Stimulated activated effector memory CD8-positive, alpha-beta T cell treated with anti-CD3 and anti-CD28 coated beads, Interleukin-12 subunit alpha, Interleukin-12 subunit beta, amount 100 ng/mL, for 72 hours (primary cell): ENCODE data around the gene FTO.

Experiments used
- ATAC-seq: fragments of 150-1000 bp; cut with Tn5 transposase; 2 replicates; pipeline ENCODE4 v1.10.0; 2021
- DNase-seq, 2 donors: peaks; one replicate each; pipeline ENCODE4 v3.0.0; 2021 to 2022; ENCODE audit warnings: low spot score in 2 of 2
- H3K27ac Mint-ChIP-seq: one replicate; pipeline ENCODE4 v1.8.0; 2022; ENCODE audit warnings: mild to moderate bottlenecking, mixed read lengths
- H3K36me3 Mint-ChIP-seq: one replicate; pipeline ENCODE4 v1.8.0; 2022; ENCODE audit warnings: mild to moderate bottlenecking, mixed read lengths
- H3K4me1 Mint-ChIP-seq: one replicate; pipeline ENCODE4 v1.8.0; 2022; ENCODE audit warnings: mixed read lengths
- H3K4me3 Mint-ChIP-seq: one replicate; pipeline ENCODE4 v1.8.0; 2022; ENCODE audit warnings: mild to moderate bottlenecking, mixed read lengths
- H3K9me3 Mint-ChIP-seq: one replicate; pipeline ENCODE4 v1.8.0; 2022; ENCODE audit warnings: mixed read lengths

The FTO gene

DNA sequence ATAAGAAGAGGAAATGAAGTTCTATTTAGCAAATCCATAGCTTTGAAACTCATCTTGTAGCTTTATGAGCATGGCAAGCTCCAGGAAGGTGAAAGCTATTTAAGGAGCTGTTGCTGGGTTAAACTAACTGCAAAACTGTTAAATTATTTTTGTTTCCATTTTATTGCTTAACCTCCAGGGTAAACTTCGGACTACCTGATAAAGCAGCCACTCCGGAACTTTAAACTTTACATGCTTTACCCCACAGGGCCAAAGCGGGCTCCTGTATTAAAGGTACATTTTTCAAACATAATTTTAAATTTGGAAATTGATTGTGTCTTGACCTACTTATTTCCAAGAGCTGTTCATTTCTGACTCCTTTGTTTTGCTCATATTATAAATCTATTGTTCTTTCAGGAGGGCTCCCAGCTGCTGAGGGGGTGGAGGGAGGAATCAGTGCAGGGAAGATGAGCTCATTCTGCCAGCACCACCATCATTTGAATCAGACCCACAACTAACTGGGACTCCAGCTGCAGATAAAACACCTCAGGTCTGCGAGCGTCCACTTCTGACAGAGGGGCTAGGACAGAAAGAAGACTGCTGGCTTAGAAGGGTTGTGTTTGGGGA is 424.8 kb downstream of the FTO start:
- Mint-ChIP-seq H3K27ac (no peak overlapping the region), H3K4me3 (no peak overlapping the region), H3K36me3 (no peaks in the 10 kb centered on the region), H3K4me1 (peaks cover 6% of the 10 kb centered on the region), H3K9me3 (no peaks in the 10 kb centered on the region)
- ATAC-seq: no peak
- no peak for DNase-seq

DNA sequence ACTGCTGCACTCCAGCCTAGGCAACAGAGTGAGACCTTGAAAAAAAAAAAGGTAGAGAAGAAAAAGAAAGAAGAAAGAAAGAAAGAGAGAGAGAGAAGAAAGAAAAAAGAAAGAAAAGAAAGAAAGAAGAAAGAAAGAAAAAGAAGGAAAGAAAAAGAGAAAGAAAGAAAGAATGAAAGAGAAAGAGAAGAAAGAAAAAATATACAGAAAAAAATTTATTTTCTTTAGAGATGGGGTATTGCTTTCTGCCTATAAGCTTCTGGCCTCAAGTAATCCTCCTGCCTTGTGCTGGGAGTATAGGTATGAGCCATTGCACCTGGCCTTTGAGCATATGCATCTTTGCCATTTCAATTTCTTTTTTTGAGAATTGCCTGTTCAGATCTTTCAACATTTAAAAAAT is 425.9 kb downstream of the FTO start:
- Mint-ChIP-seq H3K4me3 (no peak overlapping the region), H3K27ac (no peak overlapping the region), H3K36me3 (no peaks in the 10 kb centered on the region), H3K4me1 (peaks cover 6% of the 10 kb centered on the region), H3K9me3 (no peaks in the 10 kb centered on the region)
- ATAC-seq: no peak
- no peak for DNase-seq

DNA sequence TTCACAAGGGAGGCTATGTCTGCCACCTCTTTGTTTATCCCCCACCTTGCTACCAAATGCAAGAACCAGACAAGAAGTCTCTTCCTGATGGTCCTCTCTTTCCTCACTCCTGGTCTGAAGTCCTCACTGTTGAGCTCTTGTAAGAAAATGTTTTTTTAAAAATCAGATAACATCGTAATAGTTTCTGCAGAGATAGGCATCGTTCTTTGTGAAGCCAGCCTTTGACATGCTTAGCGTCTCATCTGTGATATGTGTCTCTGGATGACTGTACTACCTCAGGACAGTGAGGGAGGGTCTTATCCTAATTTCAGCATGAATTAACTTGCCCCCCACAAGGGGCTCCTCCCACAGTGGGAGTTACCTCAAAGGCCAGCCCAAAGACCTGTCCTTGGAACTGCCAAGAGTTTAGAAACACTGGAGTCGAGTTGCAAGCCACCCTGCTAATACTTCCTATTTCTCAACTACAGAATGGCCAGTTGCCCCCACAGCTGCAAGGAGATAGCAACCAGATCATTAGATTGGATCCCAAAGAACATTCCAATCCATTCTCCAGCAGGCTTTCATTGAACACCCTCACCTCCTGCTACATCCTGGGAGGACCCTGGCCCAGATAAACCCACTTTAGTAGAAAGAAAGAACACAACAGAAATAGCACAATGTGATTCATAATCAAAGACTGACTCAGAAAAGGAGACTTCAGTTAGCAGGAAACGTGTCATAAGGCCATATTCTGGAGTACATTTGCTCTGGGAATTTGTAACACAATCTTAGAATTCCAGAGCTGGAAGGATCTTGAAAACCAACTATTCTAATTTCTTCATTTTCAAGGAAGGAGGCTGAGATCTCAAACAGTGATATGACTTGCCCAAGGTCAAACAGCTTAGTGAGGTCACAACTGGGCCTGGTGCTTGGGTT is 431.7 kb downstream of the FTO start:
- DNase-seq: no peak
- no peaks in the 10 kb centered on the region for H3K9me3 Mint-ChIP-seq
- no peaks in the 10 kb centered on the region for H3K36me3 Mint-ChIP-seq
- no peak overlapping the region for H3K27ac Mint-ChIP-seq
- no peak for ATAC-seq
- H3K4me1 Mint-ChIP-seq: no peaks in the 10 kb centered on the region
- no peak overlapping the region for H3K4me3 Mint-ChIP-seq

DNA sequence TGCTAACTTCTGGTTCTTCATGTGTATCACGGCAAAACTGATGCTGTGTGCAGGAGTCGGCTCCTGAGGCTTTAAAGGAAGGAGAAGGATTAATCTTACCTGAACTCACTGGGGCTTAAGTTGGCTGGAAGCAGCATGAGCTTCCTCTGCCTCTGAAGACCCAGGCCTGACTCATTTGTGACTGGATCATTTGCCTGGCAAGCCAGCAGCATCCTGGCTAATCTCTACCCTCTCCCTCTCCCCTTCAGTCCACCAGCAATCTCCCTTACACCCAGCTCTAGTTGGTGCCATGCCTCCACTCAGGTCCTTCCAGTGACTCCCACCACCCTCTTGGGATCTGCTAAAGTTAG is 432.3 kb downstream of the FTO start:
- H3K9me3 Mint-ChIP-seq: no peaks in the 10 kb centered on the region
- no peak overlapping the region for H3K4me3 Mint-ChIP-seq
- no peak for DNase-seq

DNA sequence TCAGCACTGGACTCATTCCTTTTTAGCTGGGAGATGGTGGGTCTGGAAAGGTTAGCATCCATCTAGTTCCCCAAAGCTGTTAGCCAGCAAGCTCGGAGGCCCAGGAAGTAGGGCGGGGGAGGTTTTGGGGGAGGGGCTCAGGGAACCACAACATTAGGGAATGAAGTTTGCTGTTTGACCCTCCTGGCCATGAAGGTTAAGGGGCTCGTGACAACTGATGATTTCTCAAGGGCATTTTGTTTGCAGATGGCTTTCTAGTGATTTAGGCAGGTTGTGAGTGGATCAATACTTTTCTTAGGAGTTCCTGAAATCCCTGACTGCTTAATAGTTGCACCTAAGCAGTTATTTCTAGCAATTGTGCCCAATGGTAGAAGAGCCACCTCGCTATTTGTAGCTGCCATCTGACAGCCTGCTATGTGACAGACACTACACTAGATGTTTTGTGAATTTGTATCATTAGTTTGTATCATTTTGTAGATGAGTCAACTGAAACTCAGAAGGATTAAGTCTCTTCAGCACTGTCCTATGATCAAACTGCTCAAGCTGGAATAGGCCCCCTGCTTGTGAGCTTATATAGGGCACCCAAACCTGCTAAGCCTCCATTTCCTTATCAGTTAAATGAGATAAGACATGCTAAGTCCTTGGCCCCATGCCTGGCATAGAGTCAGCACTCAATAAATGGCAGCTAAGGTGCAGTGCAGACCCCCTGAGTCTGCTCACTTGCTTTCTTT is 436.3 kb downstream of the FTO start:
- no peaks in the 10 kb centered on the region for H3K4me1 Mint-ChIP-seq
- DNase-seq (no peak), ATAC-seq (no peak)
- H3K9me3 Mint-ChIP-seq: no peaks in the 10 kb centered on the region
- no peak overlapping the region for H3K27ac Mint-ChIP-seq
- H3K36me3 Mint-ChIP-seq: no peaks in the 10 kb centered on the region
- H3K4me3 Mint-ChIP-seq: no peak overlapping the region

More for the DNA sequence above, 432.3 kb downstream of the FTO start:
- Mint-ChIP-seq H3K27ac (no peak overlapping the region), H3K36me3 (no peaks in the 10 kb centered on the region), H3K4me1 (no peaks in the 10 kb centered on the region)
- ATAC-seq: no peak

DNA sequence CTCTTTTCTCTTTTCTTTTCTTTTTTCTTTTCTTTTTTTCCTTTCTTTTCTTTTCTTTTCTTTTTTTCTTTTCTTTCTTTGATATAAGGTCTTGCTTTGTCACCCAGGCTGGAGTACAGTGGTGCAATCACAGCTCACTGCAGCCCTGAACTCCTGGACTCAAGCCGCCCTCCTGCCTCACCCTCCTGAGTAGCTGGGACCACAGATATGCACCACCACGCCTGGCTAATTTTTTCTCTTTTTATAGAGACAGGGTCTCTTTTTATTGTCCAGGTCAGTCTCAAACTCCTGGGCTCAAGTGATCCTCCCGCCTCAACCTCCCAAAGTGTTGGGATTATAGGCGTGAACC is 436.8 kb downstream of the FTO start:
- DNase-seq (no peak), ATAC-seq (no peak)
- H3K4me1 Mint-ChIP-seq: no peaks in the 10 kb centered on the region
- H3K4me3 Mint-ChIP-seq: no peak overlapping the region
- H3K36me3 Mint-ChIP-seq: no peaks in the 10 kb centered on the region
- H3K27ac Mint-ChIP-seq: no peak overlapping the region
- no peaks in the 10 kb centered on the region for H3K9me3 Mint-ChIP-seq

DNA sequence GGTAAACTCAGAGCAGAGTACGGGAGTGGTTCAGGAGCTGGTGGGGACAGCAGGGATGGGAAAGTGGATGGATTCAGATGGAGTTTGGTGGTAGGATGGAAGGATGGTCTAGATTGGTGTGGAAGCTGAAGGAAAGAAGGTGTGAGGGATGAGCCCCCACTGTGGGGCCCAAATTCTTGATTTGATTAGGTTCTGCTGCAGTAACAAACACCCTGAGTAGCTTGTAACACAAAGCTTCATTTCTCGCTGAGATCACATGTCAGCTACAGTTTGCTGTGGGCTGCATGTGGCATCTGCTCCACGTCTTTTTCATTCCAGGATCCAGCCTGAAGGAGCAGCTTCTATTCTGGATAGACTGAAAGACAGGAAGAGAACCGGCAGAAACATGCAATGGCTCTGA is 438.8 kb downstream of the FTO start:
- DNase-seq (no peak), ATAC-seq (no peak)
- no peaks in the 10 kb centered on the region for H3K9me3 Mint-ChIP-seq
- no peak overlapping the region for H3K4me3 Mint-ChIP-seq
- no peaks in the 10 kb centered on the region for H3K4me1 Mint-ChIP-seq
- H3K27ac Mint-ChIP-seq: no peak overlapping the region
- H3K36me3 Mint-ChIP-seq: no peaks in the 10 kb centered on the region

DNA sequence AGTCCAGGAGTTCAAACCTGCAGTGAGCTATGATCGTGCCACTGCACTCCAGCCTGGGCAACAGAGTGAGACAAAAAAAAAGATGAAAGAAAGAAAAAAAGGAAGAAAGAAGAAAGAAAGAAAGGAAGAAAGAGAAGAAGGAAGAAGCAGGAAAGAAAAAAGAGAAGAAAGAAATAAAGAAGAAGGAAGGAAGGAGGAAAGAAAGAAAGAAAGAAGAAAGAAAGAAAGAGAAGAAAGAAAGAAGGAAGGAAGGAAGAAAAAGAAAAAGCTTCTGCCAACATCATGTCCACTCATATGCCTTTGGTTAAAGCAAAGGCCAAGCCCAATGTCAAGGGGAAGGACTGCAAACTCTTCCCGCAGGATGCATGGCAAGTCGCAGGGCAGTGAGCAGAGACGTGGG is 439.5 kb downstream of the FTO start:
- Mint-ChIP-seq H3K36me3 (no peaks in the 10 kb centered on the region), H3K4me1 (no peaks in the 10 kb centered on the region), H3K4me3 (no peak overlapping the region), H3K9me3 (no peaks in the 10 kb centered on the region), H3K27ac (no peak overlapping the region)
- DNase-seq (no peak), ATAC-seq (no peak)

DNA sequence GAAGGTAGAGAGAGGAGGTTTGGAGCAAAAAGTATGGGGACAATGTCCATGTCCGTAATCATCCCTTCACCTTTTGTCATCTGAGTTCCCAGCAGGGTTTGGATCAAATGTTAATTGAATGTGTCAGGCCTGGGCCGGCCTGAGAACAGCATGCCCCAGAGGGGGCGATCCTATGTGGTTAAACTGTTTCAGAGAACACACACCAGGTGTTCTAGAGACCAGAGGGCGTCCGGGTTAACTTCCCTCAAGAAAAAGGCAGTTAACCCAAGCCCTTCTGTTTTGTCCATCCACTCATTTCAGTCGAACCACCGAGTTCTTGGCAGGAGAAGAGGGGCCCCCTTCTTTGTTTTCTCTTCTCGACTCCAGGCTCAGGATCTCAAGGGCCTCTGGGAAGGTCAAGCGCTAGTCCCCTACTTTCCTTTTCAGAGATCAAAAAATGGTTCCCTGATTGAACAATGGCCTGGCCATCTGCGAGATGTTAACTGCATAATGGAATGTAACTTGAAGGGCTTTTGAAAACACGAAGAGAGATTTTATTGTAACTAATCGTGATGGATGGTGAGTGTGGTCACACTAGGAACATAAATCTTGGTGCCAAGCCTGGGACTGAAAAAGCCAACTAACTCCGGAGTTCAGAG is 440.1 kb downstream of the FTO start:
- H3K27ac Mint-ChIP-seq: no peak overlapping the region
- H3K4me1 Mint-ChIP-seq: no peaks in the 10 kb centered on the region
- H3K4me3 Mint-ChIP-seq: no peak overlapping the region
- no peaks in the 10 kb centered on the region for H3K9me3 Mint-ChIP-seq
- no peaks in the 10 kb centered on the region for H3K36me3 Mint-ChIP-seq
- DNase-seq: no peak
- no peak for ATAC-seq

DNA sequence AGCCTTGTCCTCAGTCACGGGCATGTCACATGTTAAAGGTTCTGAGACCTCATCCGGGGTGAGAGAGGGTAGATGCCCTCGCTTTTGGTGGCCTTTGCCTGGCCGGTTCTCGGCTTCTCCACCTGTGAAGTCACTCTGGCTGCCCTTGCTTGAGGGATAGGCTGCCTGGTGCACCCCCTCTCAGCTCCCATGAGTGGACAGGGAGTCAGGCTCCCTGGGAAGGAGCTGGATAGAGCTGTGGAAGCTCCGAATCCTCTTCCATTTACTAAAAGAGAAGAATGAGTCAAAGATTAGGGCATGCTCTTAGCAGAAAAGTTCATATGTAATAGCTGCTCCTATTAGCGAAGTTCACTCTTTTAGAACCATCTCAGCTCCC is 440.6 kb downstream of the FTO start:
- H3K4me3 Mint-ChIP-seq: no peak overlapping the region
- no peaks in the 10 kb centered on the region for H3K36me3 Mint-ChIP-seq
- no peak overlapping the region for H3K27ac Mint-ChIP-seq
- no peaks in the 10 kb centered on the region for H3K4me1 Mint-ChIP-seq
- ATAC-seq: no peak
- H3K9me3 Mint-ChIP-seq: no peaks in the 10 kb centered on the region
- DNase-seq: no peak

DNA sequence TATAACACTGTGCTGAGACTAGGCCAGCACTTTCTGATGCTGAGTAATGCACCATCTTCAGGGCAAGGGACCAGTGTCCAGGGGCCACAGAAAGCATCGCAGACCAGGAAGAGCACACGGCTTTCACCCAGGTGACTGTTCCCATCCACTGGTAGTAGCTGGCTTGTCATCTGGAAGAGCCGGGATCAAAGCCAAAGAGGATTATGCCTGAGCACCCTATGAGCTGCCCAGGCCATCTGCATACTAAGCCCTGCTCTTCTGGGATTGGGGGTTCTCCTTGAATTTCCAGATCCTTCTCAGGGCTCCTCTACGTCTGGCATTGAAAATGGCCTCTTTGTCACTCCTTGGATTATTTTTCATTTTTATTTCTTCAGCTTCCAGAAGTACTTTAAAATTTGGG is 441.9 kb downstream of the FTO start:
- Mint-ChIP-seq H3K4me3 (no peak overlapping the region), H3K9me3 (no peaks in the 10 kb centered on the region), H3K27ac (no peak overlapping the region), H3K36me3 (no peaks in the 10 kb centered on the region), H3K4me1 (no peaks in the 10 kb centered on the region)
- ATAC-seq: no peak
- no peak for DNase-seq

DNA sequence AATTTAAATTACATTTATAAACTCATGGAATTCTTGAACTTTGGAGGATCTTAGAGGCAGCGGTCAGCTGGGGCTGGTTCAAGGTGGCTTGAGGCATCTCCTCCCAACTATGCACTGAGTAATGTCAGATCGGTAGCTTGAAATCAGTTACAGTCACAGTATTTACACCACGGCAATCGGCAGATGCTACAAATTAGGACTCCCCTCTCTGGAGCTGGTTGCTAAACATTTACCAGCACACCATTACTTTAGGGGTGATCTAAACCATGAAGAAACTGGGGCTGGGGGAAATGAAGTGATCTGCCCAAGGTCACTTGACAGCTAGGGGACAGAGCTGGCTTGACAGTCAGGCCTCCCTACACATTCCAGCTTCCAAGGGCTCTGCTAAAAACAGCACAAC is 445.0 kb downstream of the FTO start:
- ATAC-seq (no peak), DNase-seq (no peak)
- no peaks in the 10 kb centered on the region for H3K36me3 Mint-ChIP-seq
- no peaks in the 10 kb centered on the region for H3K4me1 Mint-ChIP-seq
- no peak overlapping the region for H3K27ac Mint-ChIP-seq
- no peaks in the 10 kb centered on the region for H3K9me3 Mint-ChIP-seq
- H3K4me3 Mint-ChIP-seq: no peak overlapping the region

DNA sequence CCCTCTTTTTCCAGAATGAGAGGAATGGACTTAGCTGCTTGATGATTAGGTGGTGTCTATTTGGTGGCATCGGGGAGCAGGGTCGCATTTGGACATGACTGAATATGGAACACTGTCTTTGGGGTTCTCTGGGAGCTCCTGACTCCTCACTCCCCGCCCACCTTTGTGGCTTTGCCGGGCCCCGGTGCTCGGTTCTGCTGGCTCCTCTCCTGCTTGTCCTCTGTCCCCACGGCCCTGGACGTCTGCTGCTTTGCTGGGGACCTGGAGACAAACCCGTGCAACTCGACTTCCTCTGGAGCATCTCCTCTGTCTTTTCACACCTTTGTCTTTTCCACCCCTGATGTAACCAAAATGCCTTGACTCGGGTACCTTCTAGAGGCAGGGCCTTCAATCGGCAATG is 446.9 kb downstream of the FTO start:
- DNase-seq: no peak
- Mint-ChIP-seq H3K36me3 (peaks cover 6% of the 10 kb centered on the region), H3K9me3 (peaks cover 2% of the 10 kb centered on the region), H3K4me3 (no peak overlapping the region), H3K4me1 (no peaks in the 10 kb centered on the region), H3K27ac (no peak overlapping the region)
- ATAC-seq: no peak

DNA sequence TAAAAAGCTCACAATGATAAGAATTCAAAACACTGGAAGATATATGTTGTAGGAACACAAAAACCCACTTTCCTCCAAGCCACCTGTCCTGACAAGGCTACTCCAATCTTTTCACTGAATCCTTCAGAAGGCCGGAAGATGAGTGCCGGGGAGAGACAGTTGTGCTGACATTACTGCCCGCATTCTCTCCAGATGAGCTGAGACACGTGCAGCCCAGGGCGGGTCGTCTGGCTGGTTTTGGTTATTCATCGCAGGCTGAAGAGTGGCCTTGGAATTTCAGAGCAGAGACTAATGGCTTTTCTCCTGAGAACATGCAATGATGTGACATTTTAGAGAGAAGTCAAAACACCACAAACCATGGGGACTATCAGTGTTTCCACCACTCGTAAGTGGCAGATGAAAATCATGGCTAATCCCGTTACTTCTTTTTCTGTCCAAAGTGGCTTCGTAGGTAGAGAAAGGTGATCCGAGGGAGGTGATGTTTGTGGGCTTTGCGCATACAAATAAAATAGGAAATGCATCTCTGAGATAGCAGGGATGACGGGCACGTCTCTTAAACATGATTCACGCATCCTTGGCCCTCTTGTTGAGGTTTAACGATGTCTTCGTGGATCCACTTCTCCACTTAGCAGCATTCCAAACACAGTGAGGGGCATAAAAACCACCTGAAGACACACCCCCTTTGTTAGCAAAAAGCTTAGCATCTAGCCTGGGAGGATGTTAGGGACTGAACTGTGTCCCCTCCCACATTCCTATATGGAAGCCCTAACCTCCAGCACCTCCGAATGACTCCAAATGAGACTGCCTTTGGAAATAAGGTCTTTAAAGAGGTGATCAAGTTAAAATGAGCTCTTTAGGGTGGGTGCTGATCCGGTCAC is 448.6 kb downstream of the FTO start:
- no peaks in the 10 kb centered on the region for H3K4me1 Mint-ChIP-seq
- no peak overlapping the region for H3K4me3 Mint-ChIP-seq
- peaks cover 11% of the 10 kb centered on the region for H3K36me3 Mint-ChIP-seq
- no peak for DNase-seq
- ATAC-seq: no peak
- peaks cover 6% of the 10 kb centered on the region for H3K9me3 Mint-ChIP-seq
- H3K27ac Mint-ChIP-seq: no peak overlapping the region
